ENCODE data around the gene FRY.

- TF ChIP-seq CTCF (IDR thresholded peaks at IDR 0.05 in 8 of 11, conservative IDR thresholded peaks at IDR 0.05 in 3 of 11) (no peak), POLR2AphosphoS5 (IDR thresholded peaks at IDR 0.05) (no peak), POLR2A (IDR thresholded peaks at IDR 0.05) (no peak)
Observed at GRCh38 chr13:32024750-32025149, 6.8 kb upstream of the FRY start.
